ENCODE results near the gene STK10. TPM values are rescaled to one million over a fixed set of nuclear protein-coding genes. Genes with fewer than 3 reads are reported as not detected.

Gene STK10
- total and polyA plus RNA-seq, 2 experiments from 2014 or later = 7.5 to 17.8 TPM

GRCh38 chr5:172102218-172102870 lies 85.7 kb downstream of the STK10 start:
- Histone ChIP-seq H3F3A (replicated peaks; ENCODE audit: low read depth) (peaks cover 20% of the 10 kb centered on the region), H3K4me2 (no peak overlapping the region), H3K27ac (ENCODE audit: low read depth) (no peak overlapping the region), H3K4me3 (no peak overlapping the region), H3K4me1 (ENCODE audit: insufficient read depth) (peaks cover 29% of the 10 kb centered on the region), H3K79me2 (replicated peaks; ENCODE audit: insufficient read depth) (no peaks in the 10 kb centered on the region), H3K9me2 (ENCODE audit: insufficient read depth) (peaks cover 3% of the 10 kb centered on the region; the same call in 1 of the 2 replicates), H3K27me3 (ENCODE audit: insufficient read depth) (no peaks in the 10 kb centered on the region), H3K36me3 (ENCODE audit: insufficient read depth) (no peaks in the 10 kb centered on the region), H2AFZ (no peak overlapping the region), H4K20me1 (replicated peaks; ENCODE audit: insufficient read depth) (no peaks in the 10 kb centered on the region; the same call in 1 of the 2 replicates)
- no peak overlapping the region for H3K4me3 Mint-ChIP-seq
- TF ChIP-seq EZH2phosphoT487 (IDR thresholded peaks at IDR 0.05; ENCODE audit: unreplicated experiment) (no peak), STAT1 (IDR thresholded peaks at IDR 0.05; ENCODE audit: unreplicated experiment) (no peak), JUNB (IDR thresholded peaks at IDR 0.05; ENCODE audit: unreplicated experiment) (no peak), ZNF462 (CRISPR knock-in tag; IDR thresholded peaks at IDR 0.05) (no peak), CTCF (conservative IDR thresholded peaks at IDR 0.05; ENCODE audit: low read depth in 2 of 2) (no peak)
- no peaks in the 10 kb centered on the region for H3K9me3 Mint-ChIP-seq
- peaks cover 31% of the 10 kb centered on the region for H3K4me1 Mint-ChIP-seq
- H3K27me3 Mint-ChIP-seq (ENCODE audit: insufficient read depth, low read depth, poor library complexity) = peaks cover 6% of the 10 kb centered on the region
- DNase-seq (ENCODE audit: low spot score) (no peak), ATAC-seq (no peak)
- H3K36me3 Mint-ChIP-seq (ENCODE audit: low read depth) = peaks cover 3% of the 10 kb centered on the region; the same call in 2 of the 3 replicates
- H3K27ac Mint-ChIP-seq = peak overlapping the region; percentile 66; the same call in 1 of the 2 replicates
